Dedifferentiated amniotic fluid mesenchymal stem cell (primary cell): ENCODE measurements around the gene LMO4.

Experiments used
- DNase-seq: peaks from one replicate; pipeline ENCODE4 v3.0.0-alpha.2; 2016; ENCODE audit errors: extremely low spot score

LMO4 gene

GRCh38 chr1:87358219-87358618 is 29.5 kb downstream of the LMO4 start:
- no peak for DNase-seq

- DNase-seq, result no peak
Measured at GRCh38 chr1:87359586-87359985, 30.9 kb downstream of the LMO4 start.

- DNase-seq, result no peak
Measured at GRCh38 chr1:87362063-87362833, 33.6 kb downstream of the LMO4 start.

GRCh38 chr1:87362834-87363426 is 34.2 kb downstream of the LMO4 start:
- DNase-seq, result peak; percentile 25

- DNase-seq, result no peak
Measured at GRCh38 chr1:87367549-87367948, 38.9 kb downstream of the LMO4 start.

GRCh38 chr1:87368907-87369306 is 40.2 kb downstream of the LMO4 start:
- no peak for DNase-seq

- DNase-seq, result no peak
Measured at GRCh38 chr1:87369736-87370478, 41.2 kb downstream of the LMO4 start.

- DNase-seq, result no peak
Measured at GRCh38 chr1:87370544-87370943, 41.9 kb downstream of the LMO4 start.

GRCh38 chr1:87379306-87379705 is 50.6 kb downstream of the LMO4 start:
- DNase-seq, result no peak

- no peak for DNase-seq
Measured at GRCh38 chr1:87386217-87386790, 57.6 kb downstream of the LMO4 start.

- no peak for DNase-seq
Measured at GRCh38 chr1:87388411-87388810, 59.7 kb downstream of the LMO4 start.

GRCh38 chr1:87389011-87389410 is 60.3 kb downstream of the LMO4 start:
- DNase-seq, result no peak

GRCh38 chr1:87389546-87389945 is 60.9 kb downstream of the LMO4 start:
- no peak for DNase-seq

GRCh38 chr1:87392248-87393192 is 63.8 kb downstream of the LMO4 start:
- peak; percentile 24 for DNase-seq

GRCh38 chr1:87393445-87394085 is 64.9 kb downstream of the LMO4 start:
- no peak for DNase-seq

GRCh38 chr1:87394513-87394912 is 65.8 kb downstream of the LMO4 start:
- no peak for DNase-seq

GRCh38 chr1:87394982-87395381 is 66.3 kb downstream of the LMO4 start:
- no peak for DNase-seq
